Germinal center (tissue), 1 donor: ENCODE measurements around the gene PNMA5.

Source experiments
- DNase-seq: peaks from one replicate; pipeline ENCODE4 v3.0.0; 2012; ENCODE audit warnings: mixed read lengths, low spot score

Gene PNMA5

DNA sequence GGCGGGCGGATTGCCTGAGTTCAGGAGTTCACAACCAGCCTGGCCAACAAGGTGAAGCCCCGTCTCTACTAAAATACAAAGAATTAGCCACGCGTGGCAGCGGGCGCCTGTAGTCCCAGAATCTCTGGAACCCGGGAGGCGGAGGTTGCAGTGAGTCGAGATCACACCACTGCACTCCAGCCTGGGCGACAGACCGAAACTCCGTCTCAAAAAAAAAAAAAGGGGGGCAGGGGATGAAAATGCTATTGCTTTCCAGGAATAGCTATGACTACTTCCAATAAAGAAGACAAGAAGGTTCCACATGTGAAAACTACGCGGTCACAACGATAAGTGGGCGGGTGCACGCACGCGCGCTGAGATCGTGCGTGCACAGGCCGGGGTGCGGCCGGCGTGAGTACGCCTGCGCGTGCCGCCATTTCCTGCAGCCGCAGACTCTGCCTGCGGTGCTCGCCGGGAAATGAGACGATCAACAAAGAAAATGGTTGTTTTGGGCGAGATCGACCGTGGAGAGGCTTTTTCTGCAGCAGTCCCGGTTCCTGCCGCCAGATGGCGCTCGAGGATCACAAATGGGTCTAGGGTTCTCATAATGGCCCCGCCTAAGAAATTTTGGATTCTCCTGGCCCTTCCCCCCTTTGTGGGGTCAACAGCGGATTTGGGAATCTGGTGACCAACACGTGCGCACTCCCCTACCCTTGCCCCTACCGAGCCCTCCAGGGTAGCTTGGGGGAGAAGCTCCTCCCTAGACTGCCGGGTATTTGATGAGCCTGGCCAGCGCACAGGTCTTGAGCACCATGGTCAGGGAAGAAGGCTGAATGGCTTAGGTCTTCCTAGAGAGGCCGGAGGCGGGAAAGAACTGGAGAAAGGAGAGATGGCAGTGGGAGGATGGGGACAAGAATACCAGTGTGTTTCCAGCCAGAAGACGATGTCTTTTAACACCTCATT, 35.1 kb downstream of the PNMA5 start:
- DNase-seq = peak; percentile 84

DNA sequence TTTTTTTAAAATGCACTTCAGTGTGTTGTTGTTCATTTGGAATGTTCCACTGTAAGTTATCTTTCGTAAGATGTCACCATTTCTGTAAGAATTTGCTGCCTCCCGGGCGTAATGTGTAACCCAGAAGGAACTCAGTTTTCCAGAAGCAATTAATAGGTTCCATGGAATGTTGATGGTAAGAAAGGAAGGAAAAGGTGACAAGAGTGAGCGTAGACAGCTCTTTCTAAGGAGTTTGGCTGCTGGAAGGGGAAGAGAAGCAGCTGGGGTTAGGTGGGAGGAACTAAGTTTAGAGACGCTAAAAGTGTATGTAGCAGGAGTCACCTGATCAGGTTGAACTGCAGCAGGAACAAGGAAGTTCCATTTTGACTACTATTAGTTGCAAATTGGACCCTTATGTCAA, 35.9 kb downstream of the PNMA5 start:
- peak; percentile 5 for DNase-seq

DNA sequence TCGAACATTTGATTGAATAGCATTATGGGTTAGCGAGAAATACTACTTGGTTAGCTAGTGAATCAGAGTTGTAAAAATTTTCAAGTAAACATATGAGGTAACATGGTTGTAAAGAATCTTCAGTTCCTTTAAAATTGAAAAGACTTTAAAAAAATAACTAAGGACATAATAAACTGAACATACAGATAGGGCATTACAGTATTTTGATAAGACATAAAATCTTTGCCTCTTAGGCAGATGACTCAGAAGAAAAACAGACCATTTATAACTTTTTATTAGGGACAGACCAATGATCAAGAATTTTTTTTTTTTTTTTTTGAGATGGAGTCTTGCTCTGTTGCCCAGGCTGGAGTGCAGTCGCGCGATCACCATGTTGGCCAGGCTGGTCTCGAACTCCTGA, 43.1 kb downstream of the PNMA5 start:
- no peak for DNase-seq

DNA sequence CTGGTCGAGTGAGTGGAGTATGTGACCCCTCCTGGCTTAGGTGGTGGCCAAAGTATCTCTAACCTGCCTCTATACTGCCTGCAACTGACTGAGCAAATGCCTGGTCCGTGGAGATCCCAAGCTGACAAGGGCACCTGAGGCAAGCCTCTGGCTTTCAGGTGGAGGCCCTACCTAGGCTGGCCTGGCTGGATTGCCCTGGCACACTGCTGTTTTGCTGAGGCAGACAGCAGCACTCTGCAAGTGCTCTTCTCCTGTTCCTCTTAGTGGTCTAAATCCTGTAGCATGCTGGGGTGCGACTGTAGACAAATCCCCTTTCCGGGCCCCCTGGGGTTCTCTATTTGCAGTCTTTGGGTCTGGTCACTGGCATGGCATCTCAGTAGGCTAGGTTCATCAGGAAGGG, 44.8 kb downstream of the PNMA5 start:
- DNase-seq = no peak

DNA sequence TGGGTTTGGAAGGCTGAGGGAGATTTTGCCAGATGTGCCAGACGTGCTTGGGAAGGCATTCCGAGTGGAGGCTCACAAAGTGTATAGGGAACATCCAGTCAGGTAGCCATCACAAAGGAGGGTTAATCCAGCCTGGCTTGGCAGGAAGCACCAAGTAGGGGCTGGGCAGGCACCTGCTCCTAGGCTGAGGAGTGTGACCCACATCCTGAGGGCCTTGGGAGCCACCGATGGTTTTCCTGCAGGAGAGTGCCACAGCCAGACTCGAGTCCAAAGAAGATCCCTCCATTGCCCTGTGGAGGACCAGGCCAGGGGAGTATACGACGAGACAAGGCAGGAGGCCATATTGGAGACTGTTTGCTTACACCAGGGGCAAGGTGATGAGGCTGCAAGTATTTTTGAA, 47.2 kb downstream of the PNMA5 start:
- no peak for DNase-seq

DNA sequence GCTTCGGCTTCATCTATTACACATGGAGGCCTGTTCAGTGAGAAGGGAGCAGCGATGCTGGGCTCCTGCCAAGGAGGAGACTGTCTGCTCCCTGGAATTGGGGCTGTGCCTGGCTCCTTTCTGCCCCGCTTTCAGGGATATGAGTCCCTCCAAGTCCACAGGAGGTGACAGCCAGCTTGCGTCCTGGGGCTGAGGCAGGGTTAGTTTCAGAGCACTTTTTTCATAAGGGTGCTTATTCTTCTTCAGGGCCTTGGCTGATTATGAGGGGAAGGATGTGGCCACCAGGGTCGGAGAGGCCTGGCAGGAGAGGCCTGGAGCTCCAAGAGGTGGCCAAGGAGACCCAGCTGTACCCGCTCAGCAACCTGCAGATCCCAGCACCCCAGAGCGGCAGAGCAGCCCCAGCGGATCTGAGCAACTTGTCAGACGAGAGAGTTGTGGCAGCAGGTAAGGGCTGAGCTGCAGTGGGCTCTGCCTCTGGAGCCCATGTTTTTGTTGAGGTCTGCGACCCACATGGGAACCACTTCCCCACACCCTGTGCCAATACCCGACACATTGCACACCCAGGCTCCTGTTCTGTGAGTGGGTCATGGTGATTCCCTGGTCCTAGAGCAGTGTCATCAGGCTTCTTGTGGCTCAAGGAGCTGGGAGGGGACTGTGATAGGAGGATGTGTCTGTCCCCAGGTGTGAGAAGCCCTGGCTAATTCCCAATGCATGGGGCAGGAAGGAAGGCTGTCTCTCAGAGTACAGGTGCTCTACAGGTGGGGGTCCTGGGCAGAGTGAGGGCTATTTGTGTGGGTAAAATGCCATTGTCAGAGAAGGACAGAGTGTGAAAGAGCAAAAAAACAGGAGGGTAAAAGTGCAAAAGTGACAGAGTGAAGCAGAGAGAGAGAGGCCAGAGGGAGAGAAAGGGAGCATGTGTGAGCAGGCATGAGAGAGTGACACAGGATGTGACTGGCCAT, 48.6 kb downstream of the PNMA5 start:
- DNase-seq = no peak

DNA sequence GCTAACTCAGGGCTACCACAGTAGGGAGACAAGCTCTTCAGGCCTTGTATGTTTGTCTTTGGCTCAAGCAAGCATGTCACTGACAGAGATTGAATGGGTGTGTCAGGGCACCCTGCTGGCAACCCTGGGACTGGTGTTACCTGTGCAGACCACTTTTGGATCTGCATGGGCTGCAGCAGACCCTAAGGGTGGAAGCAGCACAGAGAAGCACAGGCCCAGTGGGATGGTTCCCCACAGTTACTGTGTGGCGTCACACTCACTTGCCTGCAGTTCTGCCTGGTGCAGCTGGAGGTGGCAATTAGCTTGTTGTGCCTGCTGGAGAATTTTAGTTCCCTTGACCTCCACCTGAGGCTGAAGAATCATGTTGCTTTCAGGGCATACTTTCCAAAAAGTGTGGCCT, 50.1 kb downstream of the PNMA5 start:
- no peak for DNase-seq

DNA sequence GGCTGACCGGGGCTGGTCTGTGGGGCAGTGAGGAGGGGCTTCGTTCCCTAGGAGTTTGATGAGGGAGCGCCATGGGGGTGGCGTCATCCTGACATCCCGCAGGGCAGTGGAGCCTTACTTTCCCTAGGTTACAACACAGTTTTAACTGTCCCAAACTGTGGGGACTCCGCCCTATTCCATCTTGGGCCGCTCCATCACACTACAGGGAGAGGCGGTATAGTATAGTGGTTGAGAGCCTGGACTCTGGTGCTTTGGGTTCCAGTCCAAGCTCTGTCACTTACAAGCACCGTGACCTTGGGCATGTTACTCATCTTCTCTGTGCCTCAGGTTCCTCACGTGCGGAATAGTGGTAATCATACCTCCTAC, 51.9 kb downstream of the PNMA5 start:
- DNase-seq = no peak

DNA sequence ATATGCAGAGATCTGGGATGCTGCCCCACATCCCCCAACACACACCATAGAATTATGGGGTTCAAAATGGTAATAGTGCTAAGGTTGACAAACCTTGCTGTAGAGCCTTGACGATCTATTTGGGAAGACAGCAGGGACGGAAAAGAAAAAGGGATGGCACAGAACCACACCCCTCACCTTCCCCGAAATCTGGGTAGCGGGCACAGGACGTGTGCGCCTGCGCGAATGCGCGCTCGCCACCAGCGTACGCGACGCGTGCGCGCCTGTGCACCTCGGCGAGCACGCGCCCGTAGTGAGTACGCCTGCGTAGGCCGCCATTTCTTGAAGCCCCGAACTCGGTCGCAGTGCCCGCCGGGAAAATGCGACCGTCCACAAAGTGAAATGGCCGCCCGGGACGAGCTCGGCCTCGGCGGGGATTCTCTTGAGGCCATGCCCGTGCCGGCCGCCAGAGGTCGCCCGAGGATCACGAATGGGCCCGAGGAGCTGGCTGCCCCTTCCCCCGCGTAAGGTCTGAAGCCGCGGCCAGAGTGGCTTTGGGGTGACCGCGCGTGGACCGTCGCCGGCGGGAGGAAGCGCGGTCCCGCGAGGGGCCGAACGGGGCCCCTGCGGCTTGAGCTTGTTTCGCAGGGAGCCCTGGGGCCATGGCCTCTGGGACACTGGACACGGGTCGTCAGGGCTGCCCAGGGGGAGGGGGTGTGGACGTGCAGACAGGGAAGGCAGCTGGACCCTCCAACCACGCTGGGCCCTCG, 52.4 kb downstream of the PNMA5 start:
- DNase-seq = peak; percentile 91
